CD4-positive, alpha-beta memory T cell (primary cell): Measurements from ENCODE around the gene GUCY2D. TPM values are rescaled to one million over a fixed set of nuclear protein-coding genes. Genes with fewer than 3 reads are reported as not detected.

Experiments used
- CTCF ChIA-PET: fragments of 350-600 bp; sonication (Branson Sonifier 250); formaldehyde crosslinking; loops from one replicate; lab custom pipeline; 2021; ENCODE audit warnings: inconsistent platforms; ENCODE audit not compliant: partially characterized antibody; lab: Charles Lee
- POLR2A ChIA-PET: fragments of 350-600 bp; sonication (Branson Sonifier 250); formaldehyde crosslinking; loops from one replicate; lab custom pipeline; 2021; ENCODE audit not compliant: partially characterized antibody; lab: Charles Lee
- DNase-seq, 5 donors: peaks; one replicate each; pipeline versions ENCODE4 v3.0.0 to v3.0.0-alpha.2; 2020 to 2022; ENCODE audit warnings: mixed read lengths in 1 of 5
- H3K27ac ChIP-seq: one replicate; pipeline ENCODE4 v1.7.0; 2013; ENCODE audit warnings: low read depth, low read length
- H3K27me3 ChIP-seq: 2 replicates; pipeline ENCODE4 v1.7.0; 2013; ENCODE audit warnings: mild to moderate bottlenecking, low read length, moderate library complexity; ENCODE audit not compliant: insufficient read depth
- H3K36me3 ChIP-seq: 2 replicates; pipeline ENCODE4 v1.7.0; 2013; ENCODE audit warnings: mild to moderate bottlenecking, low read length, moderate library complexity; ENCODE audit not compliant: insufficient read depth
- H3K4me1 ChIP-seq: 2 replicates; pipeline ENCODE4 v1.7.0; 2013; ENCODE audit warnings: mild to moderate bottlenecking, low read length, moderate library complexity; ENCODE audit not compliant: insufficient read depth
- H3K4me3 ChIP-seq, 2 donors: one replicate each; pipeline ENCODE4 v1.7.0; 2013; ENCODE audit warnings: low read length in 2 of 2, mild to moderate bottlenecking in 1 of 2
- H3K9me3 ChIP-seq, 2 donors: one replicate each; pipeline ENCODE4 v1.7.0; 2013; ENCODE audit warnings: low read length in 2 of 2, control low read depth in 1 of 2; ENCODE audit not compliant: control insufficient read depth in 1 of 2
- H3K27ac Mint-ChIP-seq, 7 donors: one replicate each; pipeline ENCODE4 v1.8.0; 2020 to 2021; ENCODE audit warnings: mixed read lengths in 7 of 7, mild to moderate bottlenecking in 6 of 7, inconsistent platforms in 3 of 7, moderate library complexity in 3 of 7
- H3K27me3 Mint-ChIP-seq, 2 donors: one replicate each; pipeline ENCODE4 v1.8.0; 2020 to 2021; ENCODE audit warnings: mixed read lengths in 2 of 2
- H3K36me3 Mint-ChIP-seq, 2 donors: one replicate each; pipeline ENCODE4 v1.8.0; 2020 to 2021; ENCODE audit warnings: mixed read lengths in 2 of 2, inconsistent platforms in 1 of 2, mild to moderate bottlenecking in 1 of 2
- H3K4me1 Mint-ChIP-seq, 4 donors: one replicate each; pipeline ENCODE4 v1.8.0; 2020 to 2021; ENCODE audit warnings: mixed read lengths in 4 of 4, mild to moderate bottlenecking in 1 of 4
- H3K4me3 Mint-ChIP-seq, 8 donors: one replicate each; pipeline ENCODE4 v1.8.0; 2020 to 2021; ENCODE audit warnings: mixed read lengths in 8 of 8, mild to moderate bottlenecking in 7 of 8, moderate library complexity in 6 of 8, inconsistent platforms in 3 of 8
- H3K9me3 Mint-ChIP-seq, 8 donors: one replicate each; pipeline ENCODE4 v1.8.0; 2020 to 2021; ENCODE audit warnings: mixed read lengths in 8 of 8, mild to moderate bottlenecking in 5 of 8, inconsistent platforms in 3 of 8, moderate library complexity in 1 of 8
- intact Hi-C: fragments of 100-400 bp; cut with micrococcal nuclease; formaldehyde crosslinking; loops from one replicate; pipeline ENCODE4 v1.15.1; 2023
- polyA plus RNA-seq, 2 donors: library from polyadenylated mRNA; unstranded; fragments of 300-500 nt; fragmentation: Illumina TruSeq; gene quantifications; one replicate each; pipeline ENCODE4 v1.2.3, GENCODE V29; 2021
- total RNA-seq, 2 experiments: library from RNA; stranded (reverse); gene quantifications; one replicate each; pipeline ENCODE4 v1.2.3, GENCODE V29; 2021

GUCY2D gene
- total and polyA plus RNA-seq, 4 experiments from 2014 or later, result 0.18 TPM; not detected in 2

- Mint-ChIP-seq H3K27ac (no peak within 1 kb of the TSS), H3K4me3 (peak within 1 kb of the TSS in 1 of 8 donors; percentile 29), H3K36me3 (peaks cover 0 to 6% of the 10 kb centered on the region in 2 donors), H3K9me3 (peaks cover 0 to 7% (median 0%) of the 10 kb centered on the region in 8 donors), H3K27me3 (peaks cover 16 to 24% of the 10 kb centered on the region in 2 donors), H3K4me1 (peaks cover 0 to 4% (median 0%) of the 10 kb centered on the region in 4 donors)
- ChIA-PET CTCF (no interaction called here), POLR2A (no interaction called here)
- no peak for DNase-seq
- Histone ChIP-seq H3K9me3 (no peaks in the 10 kb centered on the region), H3K4me1 (no peaks in the 10 kb centered on the region), H3K36me3 (no peaks in the 10 kb centered on the region), H3K4me3 (no peak within 1 kb of the TSS), H3K27ac (no peak within 1 kb of the TSS), H3K27me3 (no peaks in the 10 kb centered on the region)
- intact Hi-C loops, result no loop called here
Observed at GRCh38 chr17:8038954-8039610, 36.7 kb downstream of the GUCY2D start, which contains the start of gene ALOX15B. TSS of gene ALOX15B (plus strand) at chr17:8039059. CDS start at chr17:8039156, 97 bp downstream.

DNA sequence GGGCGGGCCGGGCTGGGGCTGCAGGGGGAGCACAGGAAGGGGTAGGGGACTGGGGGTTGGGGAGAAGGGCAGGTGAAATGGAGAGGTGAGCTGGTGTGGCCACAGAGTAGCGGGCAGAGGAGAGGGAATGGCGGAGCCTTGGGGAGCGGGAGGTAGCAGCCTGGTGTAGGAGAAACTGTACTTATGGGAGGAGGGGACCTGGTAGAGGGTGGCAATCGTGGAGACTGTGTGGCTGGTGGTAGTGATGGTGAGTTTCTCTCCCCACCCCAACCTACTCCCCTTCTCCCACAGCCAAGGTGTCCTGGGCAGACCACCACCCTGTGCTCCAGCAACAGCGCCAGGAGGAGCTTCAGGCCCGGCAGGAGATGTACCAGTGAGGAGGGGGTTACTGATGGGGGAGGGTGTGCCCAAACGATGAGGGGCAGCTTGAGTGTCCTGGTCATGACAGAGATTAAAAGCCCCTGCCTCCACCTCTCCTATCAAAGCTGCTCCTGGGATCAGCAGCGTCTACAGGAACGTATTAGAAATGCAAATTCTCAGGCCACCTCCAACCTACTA lies 37.3 kb downstream of the GUCY2D start:
- Histone ChIP-seq H3K4me3 (no peak overlapping the region), H3K4me1 (no peaks in the 10 kb centered on the region), H3K27me3 (no peaks in the 10 kb centered on the region), H3K36me3 (no peaks in the 10 kb centered on the region), H3K9me3 (no peaks in the 10 kb centered on the region), H3K27ac (no peak overlapping the region)
- POLR2A ChIA-PET, result no interaction called here
- Mint-ChIP-seq H3K27me3 (peaks cover 16 to 20% of the 10 kb centered on the region in 2 donors), H3K9me3 (peaks cover 0 to 7% (median 0%) of the 10 kb centered on the region in 8 donors), H3K27ac (no peak overlapping the region), H3K4me3 (no peak overlapping the region), H3K36me3 (peaks cover 0 to 6% of the 10 kb centered on the region in 2 donors), H3K4me1 (peaks cover 0 to 4% (median 0%) of the 10 kb centered on the region in 4 donors)
- CTCF ChIA-PET, result no interaction called here
- intact Hi-C loops, result loop anchor here (2.0 kb wide), 1 partner anchor 49 kb away; no protein-coding TSS in a partner anchor
- DNase-seq, result no peak

DNA sequence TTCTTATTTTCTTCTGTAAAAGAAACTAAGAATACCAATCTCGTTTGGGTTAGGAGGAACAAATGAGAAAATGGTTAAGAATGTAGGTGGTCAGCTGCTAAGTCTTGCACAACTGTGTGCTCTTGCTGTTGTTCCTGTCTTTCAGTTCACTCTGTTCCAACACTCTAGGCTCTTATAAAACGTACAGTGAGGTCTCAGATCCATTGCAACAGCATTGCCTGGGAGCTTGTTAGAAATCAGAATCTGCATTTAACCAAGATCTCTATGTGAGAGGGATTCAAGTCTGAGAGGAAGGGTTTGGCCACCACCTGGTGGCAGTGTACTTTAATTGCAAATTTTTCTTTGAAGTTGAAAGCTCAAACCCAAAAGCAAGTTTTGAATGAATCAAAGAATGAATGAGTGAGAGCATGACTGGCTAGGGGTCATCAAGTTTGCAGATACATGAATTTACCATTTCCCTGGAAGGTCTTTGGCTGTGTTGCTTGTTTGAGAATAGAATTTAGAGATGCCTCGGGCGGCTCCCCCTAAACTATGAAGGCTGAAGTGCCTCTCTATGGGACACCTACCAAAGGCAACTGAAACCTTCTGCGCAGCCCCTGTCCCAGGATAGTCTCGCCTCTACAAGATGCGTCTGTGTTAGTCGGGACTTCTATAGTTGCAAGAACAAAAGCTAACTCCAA lies 39.0 kb downstream of the GUCY2D start:
- intact Hi-C loops, result loop anchor here (1.0 to 2.0 kb wide), 5 partner anchors 16 to 298 kb away; no protein-coding TSS in a partner anchor
- Mint-ChIP-seq H3K9me3 (peaks cover 0 to 7% (median 0%) of the 10 kb centered on the region in 8 donors), H3K36me3 (peaks cover 0 to 6% of the 10 kb centered on the region in 2 donors), H3K27me3 (peaks cover 15 to 16% of the 10 kb centered on the region in 2 donors), H3K27ac (no peak overlapping the region), H3K4me1 (peaks cover 0 to 4% (median 0%) of the 10 kb centered on the region in 4 donors), H3K4me3 (no peak overlapping the region)
- Histone ChIP-seq H3K4me3 (no peak overlapping the region), H3K9me3 (no peaks in the 10 kb centered on the region), H3K4me1 (no peaks in the 10 kb centered on the region), H3K27me3 (no peaks in the 10 kb centered on the region), H3K27ac (no peak overlapping the region), H3K36me3 (no peaks in the 10 kb centered on the region)
- ChIA-PET POLR2A (interaction anchor here (1.0 to 1.1 kb wide), 2 partner anchors 53 to 126 kb away, joined by 3 to 9 read pairs; partner anchors contain the start of gene RNF227), CTCF (interaction anchor here (0.8 to 3.5 kb wide), 17 partner anchors 11 to 339 kb away, joined by 3 to 17 read pairs (median 4); no protein-coding TSS in a partner anchor)
- DNase-seq, result peak; percentile 29 to 49 (median 35)

DNA sequence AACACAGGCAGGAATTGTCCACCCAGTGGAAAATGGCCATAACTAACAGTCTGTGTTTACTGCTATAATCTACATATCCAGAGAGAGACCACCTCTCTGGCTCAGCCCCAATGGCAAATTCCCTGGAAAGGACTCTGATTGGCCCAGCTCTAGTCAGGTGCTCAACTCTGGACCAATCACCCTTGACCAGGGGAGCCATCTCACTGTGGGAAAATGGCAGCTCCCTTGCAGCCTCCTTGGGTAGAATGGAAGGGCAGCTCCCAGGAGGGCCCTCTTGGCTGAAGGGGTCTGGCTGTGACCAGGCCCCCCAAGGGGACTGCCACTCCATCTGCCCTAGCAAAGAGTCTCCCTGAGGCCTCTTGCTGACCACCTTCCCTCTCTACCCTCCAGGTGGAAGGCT lies 39.6 kb downstream of the GUCY2D start:
- no peak overlapping the region for H3K4me3 Mint-ChIP-seq

GRCh38 chr17:8044819-8045810 lies 42.7 kb downstream of the GUCY2D start:
- Mint-ChIP-seq H3K27me3 (peaks cover 4 to 8% of the 10 kb centered on the region in 2 donors), H3K9me3 (no peaks in the 10 kb centered on the region), H3K27ac (peak overlapping the region in 1 of 7 donors; percentile 35), H3K36me3 (no peaks in the 10 kb centered on the region), H3K4me3 (no peak overlapping the region), H3K4me1 (peaks cover 0 to 4% (median 0%) of the 10 kb centered on the region in 4 donors)
- Histone ChIP-seq H3K4me3 (no peak overlapping the region), H3K36me3 (no peaks in the 10 kb centered on the region), H3K4me1 (no peaks in the 10 kb centered on the region), H3K27ac (no peak overlapping the region), H3K9me3 (no peaks in the 10 kb centered on the region), H3K27me3 (no peaks in the 10 kb centered on the region)
- DNase-seq, result no peak
- POLR2A ChIA-PET, result no interaction called here
- CTCF ChIA-PET, result no interaction called here
- intact Hi-C loops, result no loop called here

More for the DNA sequence above, 39.6 kb downstream of the GUCY2D start:
- Mint-ChIP-seq H3K4me1 (peaks cover 0 to 4% (median 0%) of the 10 kb centered on the region in 4 donors), H3K27ac (no peak overlapping the region), H3K27me3 (peaks cover 15 to 16% of the 10 kb centered on the region in 2 donors), H3K36me3 (peaks cover 0 to 6% of the 10 kb centered on the region in 2 donors), H3K9me3 (peaks cover 0 to 7% (median 0%) of the 10 kb centered on the region in 8 donors)
- no peak overlapping the region for H3K27ac ChIP-seq
- no peak overlapping the region for H3K4me3 ChIP-seq
- no peaks in the 10 kb centered on the region for H3K4me1 ChIP-seq
- no peaks in the 10 kb centered on the region for H3K9me3 ChIP-seq
- H3K27me3 ChIP-seq, result no peaks in the 10 kb centered on the region
- CTCF ChIA-PET, result interaction anchor here (0.9 to 3.5 kb wide), 15 partner anchors 11 to 339 kb away, joined by 3 to 17 read pairs (median 4); no protein-coding TSS in a partner anchor
- intact Hi-C loops, result loop anchor here (1.0 to 2.0 kb wide), 5 partner anchors 15 to 299 kb away; no protein-coding TSS in a partner anchor
- POLR2A ChIA-PET, result interaction anchor here (1.0 to 1.1 kb wide), 2 partner anchors 53 to 126 kb away, joined by 3 to 9 read pairs; partner anchors contain the start of gene RNF227
- no peak for DNase-seq
- H3K36me3 ChIP-seq, result no peaks in the 10 kb centered on the region

GRCh38 chr17:8046306-8046928 lies 44.0 kb downstream of the GUCY2D start:
- POLR2A ChIA-PET, result no interaction called here
- H3K4me1 ChIP-seq, result no peaks in the 10 kb centered on the region
- H3K27me3 ChIP-seq, result no peaks in the 10 kb centered on the region

More at GRCh38 chr17:8046306-8046928, 44.0 kb downstream of the GUCY2D start:
- Mint-ChIP-seq H3K27ac (no peak overlapping the region), H3K36me3 (no peaks in the 10 kb centered on the region), H3K27me3 (peaks cover 0 to 4% of the 10 kb centered on the region in 2 donors), H3K4me3 (no peak overlapping the region), H3K4me1 (peaks cover 0 to under 1% (median 0%) of the 10 kb centered on the region in 4 donors), H3K9me3 (no peaks in the 10 kb centered on the region)
- Histone ChIP-seq H3K36me3 (no peaks in the 10 kb centered on the region), H3K27ac (no peak overlapping the region), H3K9me3 (no peaks in the 10 kb centered on the region), H3K4me3 (no peak overlapping the region)
- CTCF ChIA-PET, result interaction anchor here (1.0 to 1.9 kb wide), 3 partner anchors 10 to 56 kb away, joined by 3 to 8 read pairs (median 3); no protein-coding TSS in a partner anchor
- intact Hi-C loops, result no loop called here
- no peak for DNase-seq
